A549 (cell line): ENCODE data around the gene HMX2. TPM values are rescaled to one million over a fixed set of nuclear protein-coding genes. Genes with fewer than 3 reads are reported as not detected.

Experiments
- ATAC-seq, 2 experiments: fragments of 200-7000 bp in 1 of 2; fragments of >200 bp in 1 of 2; cut with Nextera tagmentation in 1 of 2; cut with Tn5 transposase in 1 of 2; 3 replicates each; pipeline versions ENCODE4 v1.8.0 to v1.9.1; 2018 to 2020; ENCODE audit warnings: mild to moderate bottlenecking in 1 of 2, moderate library complexity in 1 of 2
- CTCF ChIA-PET: fragments of 300-600 bp; sonication (Branson Sonifier 250); formaldehyde crosslinking; extraction: SDS; loops from one replicate; lab custom pipeline; 2021; ENCODE audit warnings: antibody characterized with exemption, inconsistent platforms; lab: Yijun Ruan, JAX
- POLR2A ChIA-PET: fragments of 350-600 bp; formaldehyde crosslinking; extraction: SDS; loops from one replicate; lab custom pipeline; 2021; ENCODE audit warnings: antibody characterized with exemption, inconsistent platforms; lab: Yijun Ruan, JAX
- DNase-seq, 2 experiments: peaks; one replicate each; pipeline versions ENCODE4 v3.0.0 to v3.0.0-alpha.2; 2011 to 2016; ENCODE audit warnings: low read depth in 1 of 2, low spot score in 1 of 2
- FAIRE-seq: peaks from 2 replicates; lab custom pipeline; 2011; peaks lifted over from hg19 to GRCh38; lab: Jason Lieb, UNC
- H3K27ac ChIP-seq, 2 experiments: fragments of >200 bp; sonication (Bioruptor Twin); formaldehyde crosslinking; 3 replicates each; pipeline ENCODE4 v1.5.1; 2016 to 2017
- H3K4me1 ChIP-seq: fragments of >200 bp; sonication (Bioruptor Twin); formaldehyde crosslinking; 3 replicates; pipeline ENCODE4 v1.6.1; 2016
- H3K4me2 ChIP-seq: fragments of >200 bp; sonication (Bioruptor Twin); formaldehyde crosslinking; 3 replicates; pipeline ENCODE4 v1.6.1; 2016
- H3K4me3 ChIP-seq: fragments of >200 bp; sonication (Bioruptor Twin); formaldehyde crosslinking; 3 replicates; pipeline ENCODE4 v1.5.1; 2016
- H3K9me3 ChIP-seq: fragments of >200 bp; sonication (Bioruptor Twin); formaldehyde crosslinking; 3 replicates; pipeline ENCODE4 v1.6.1; 2016
- CEBPB ChIP-seq, 2 experiments: fragments of >200 bp in 1 of 2; sonication (Bioruptor Twin) in 1 of 2; formaldehyde crosslinking in 1 of 2; IDR thresholded peaks; 2 replicates each; pipeline ENCODE4 v1.6.1; 2012 to 2016
- CHD4 ChIP-seq: fragments of 200-600 bp; sonication (generic); IDR thresholded peaks from 2 replicates; pipeline ENCODE4 v1.6.1; 2016; ENCODE audit warnings: antibody characterized with exemption, mild to moderate bottlenecking, borderline replicate concordance
- EHF ChIP-seq: fragments of 250-450 bp; sonication (Bioruptor Pico); IDR thresholded peaks from 2 replicates; pipeline ENCODE4 v1.5.0; 2020; ENCODE audit warnings: mild to moderate bottlenecking
- FOSL2 ChIP-seq, 2 experiments: fragments of 450-650 bp in 1 of 2; fragments of >200 bp in 1 of 2; sonication (Bioruptor Twin) in 1 of 2; formaldehyde crosslinking; IDR thresholded peaks; 2 replicates each; pipeline versions ENCODE4 v1.5.0 to v1.6.1; 2016 to 2020; ENCODE audit warnings: mild to moderate bottlenecking in 1 of 2, moderate library complexity in 1 of 2
- HDAC2 ChIP-seq: fragments of 200-600 bp; sonication (generic); IDR thresholded peaks from 2 replicates; pipeline ENCODE4 v1.6.1; 2016
- JUN ChIP-seq, 2 experiments: fragments of >200 bp; sonication (Bioruptor Twin); formaldehyde crosslinking; IDR thresholded peaks; 2 replicates in 1 of 2; 3 replicates in 1 of 2; pipeline ENCODE4 v1.6.1; 2016 to 2017
- JUNB ChIP-seq: fragments of >200 bp; sonication (Bioruptor Twin); formaldehyde crosslinking; IDR thresholded peaks from 2 replicates; pipeline ENCODE4 v1.6.1; 2016
- KDM5A ChIP-seq: fragments of 200-600 bp; sonication (generic); IDR thresholded peaks from 2 replicates; pipeline ENCODE4 v1.6.1; 2016; ENCODE audit warnings: antibody characterized with exemption, mild to moderate bottlenecking
- MAX ChIP-seq: IDR thresholded peaks from 2 replicates; pipeline ENCODE4 v1.6.1; 2012
- NPAS2 ChIP-seq: fragments of 250-450 bp; sonication (Bioruptor Pico); IDR thresholded peaks from 2 replicates; pipeline ENCODE4 v1.8.0; 2022; ENCODE audit warnings: mild to moderate bottlenecking, moderate library complexity, borderline replicate concordance
- RAD21 ChIP-seq, 2 experiments: fragments of >200 bp in 1 of 2; sonication (Bioruptor Twin) in 1 of 2; formaldehyde crosslinking in 1 of 2; IDR thresholded peaks in 1 of 2; conservative IDR thresholded peaks in 1 of 2; 2 replicates in 1 of 2; 3 replicates in 1 of 2; pipeline ENCODE4 v1.6.1; 2012 to 2018; ENCODE audit warnings: inconsistent platforms in 1 of 2
- RCOR1 ChIP-seq: fragments of 150-350 bp; IDR thresholded peaks from 2 replicates; pipeline ENCODE4 v1.6.1; 2014; ENCODE audit warnings: antibody characterized with exemption, low read length, low read depth
- REST ChIP-seq: fragments of 200-600 bp; sonication (generic); IDR thresholded peaks from 2 replicates; pipeline ENCODE4 v1.6.1; 2016; ENCODE audit warnings: antibody characterized with exemption, mild to moderate bottlenecking, moderate library complexity
- RFX5 ChIP-seq: fragments of 450-650 bp; IDR thresholded peaks from 2 replicates; pipeline ENCODE4 v1.7.1; 2014; ENCODE audit warnings: antibody characterized with exemption, mild to moderate bottlenecking, moderate library complexity
- SMC3 ChIP-seq: fragments of >200 bp; sonication (Bioruptor Twin); formaldehyde crosslinking; IDR thresholded peaks from 3 replicates; pipeline ENCODE4 v1.6.1; 2018; ENCODE audit warnings: inconsistent platforms
- TFCP2L1 ChIP-seq: fragments of 250-450 bp; sonication (Bioruptor Pico); IDR thresholded peaks from 2 replicates; pipeline ENCODE4 v1.5.0; 2021; ENCODE audit warnings: mild to moderate bottlenecking
- TP53 ChIP-seq: fragments of 250-450 bp; sonication (Bioruptor Pico); IDR thresholded peaks from 2 replicates; pipeline ENCODE4 v1.5.0; 2021; ENCODE audit warnings: mild to moderate bottlenecking, moderate library complexity
- USF2 ChIP-seq: fragments of 450-650 bp; IDR thresholded peaks from 2 replicates; pipeline ENCODE4 v1.6.1; 2014; ENCODE audit warnings: antibody characterized with exemption
- ZC3H11A ChIP-seq: fragments of 450-650 bp; IDR thresholded peaks from 2 replicates; pipeline ENCODE4 v1.6.1; 2014; ENCODE audit warnings: antibody characterized with exemption, mild to moderate bottlenecking
- ZFP36 ChIP-seq: fragments of 450-650 bp; IDR thresholded peaks from 2 replicates; pipeline ENCODE4 v1.6.1; 2014; ENCODE audit warnings: borderline replicate concordance; ENCODE audit not compliant: partially characterized antibody
- ZNF302 ChIP-seq: fragments of 250-450 bp; sonication (Bioruptor Pico); IDR thresholded peaks from 2 replicates; pipeline ENCODE4 v1.9.0; 2021; ENCODE audit warnings: inconsistent platforms, mild to moderate bottlenecking, moderate library complexity
- WGBS: methylation state at CpG from one replicate; pipeline ENCODE4 v1.1.6; 2017; ENCODE audit errors: missing lambda C conversion rate; 5-methylcytosine and 5-hydroxymethylcytosine counted together
- polyA plus RNA-seq, 4 experiments: library from polyadenylated mRNA; depleted of rRNA in 3 of 4; stranded (reverse); fragments of >200 nt; fragmentation: RNase III in 1 of 4; extraction: RNeasy Plus Mini Kit Qiagen cat#74134 plus additional on column Dnase treatment in 1 of 4; gene quantifications; 2 replicates in 3 of 4; 3 replicates in 1 of 4; pipeline ENCODE4 v1.2.3, GENCODE V29; 2011 to 2017
- TF ChIP-seq, protein P1 (sequence below): fragments of >200 bp; sonication (Bioruptor Twin); formaldehyde crosslinking; IDR thresholded peaks from 3 replicates; pipeline ENCODE4 v1.6.1; 2016

Gene HMX2
- polyA plus RNA-seq, 2 of the 4 experiments (the other 2 are of a cell fraction): 0.08 TPM; not detected in 1

GRCh38 chr10:123154092-123154710 lies 6.3 kb downstream of the HMX2 start, which contains the start of gene BUB3 (continued):
- no peak for TF ChIP-seq FOSL2 (IDR thresholded peaks at IDR 0.05)
- TF ChIP-seq FOSL2 (CRISPR knock-in tag; IDR thresholded peaks at IDR 0.05): no peak
- no peak for TF ChIP-seq RCOR1
- peak; percentile 97 for TF ChIP-seq USF2
- no peak for TF ChIP-seq RFX5
- TF ChIP-seq ZNF302: no peak
- TF ChIP-seq CHD4: no peak
- no peak for TF ChIP-seq TP53
- no peak for TF ChIP-seq CEBPB (IDR thresholded peaks at IDR 0.05)
- no peak for TF ChIP-seq KDM5A
- TF ChIP-seq JUNB: no peak
- peak in 1 of 2 experiments; percentile 90; a peak in 4 of 5 replicates for TF ChIP-seq JUN (IDR thresholded peaks at IDR 0.05)
- TF ChIP-seq, protein P1, sequence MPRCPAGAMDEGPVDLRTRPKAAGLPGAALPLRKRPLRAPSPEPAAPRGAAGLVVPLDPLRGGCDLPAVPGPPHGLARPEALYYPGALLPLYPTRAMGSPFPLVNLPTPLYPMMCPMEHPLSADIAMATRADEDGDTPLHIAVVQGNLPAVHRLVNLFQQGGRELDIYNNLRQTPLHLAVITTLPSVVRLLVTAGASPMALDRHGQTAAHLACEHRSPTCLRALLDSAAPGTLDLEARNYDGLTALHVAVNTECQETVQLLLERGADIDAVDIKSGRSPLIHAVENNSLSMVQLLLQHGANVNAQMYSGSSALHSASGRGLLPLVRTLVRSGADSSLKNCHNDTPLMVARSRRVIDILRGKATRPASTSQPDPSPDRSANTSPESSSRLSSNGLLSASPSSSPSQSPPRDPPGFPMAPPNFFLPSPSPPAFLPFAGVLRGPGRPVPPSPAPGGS: peak; percentile 87
- TF ChIP-seq RAD21 (conservative IDR thresholded peaks at IDR 0.05 in 1 of 2, IDR thresholded peaks at IDR 0.05 in 1 of 2): no peak
- TF ChIP-seq EHF: no peak
- TF ChIP-seq REST: no peak
- no peak for TF ChIP-seq ZFP36
- no peak for TF ChIP-seq TFCP2L1
- TF ChIP-seq ZC3H11A: no peak
- no peak for TF ChIP-seq HDAC2
- TF ChIP-seq SMC3: no peak
- TF ChIP-seq NPAS2 (CRISPR knock-in tag): no peak

- Histone ChIP-seq H3K4me3 (peak overlapping the region; percentile 85), H3K9me3 (no peaks in the 10 kb centered on the region), H3K4me2 (peak overlapping the region; percentile 80), H3K4me1 (peaks cover 45% of the 10 kb centered on the region), H3K27ac (peak overlapping the region; percentile 96 to 98)
- FAIRE-seq (no peak), DNase-seq (peak; percentile 50 to 64), ATAC-seq (peak; percentile 80 to 84)
- POLR2A ChIA-PET: interaction anchor here (1.0 to 1.2 kb wide), 2 partner anchors 9 to 146 kb away, joined by 4 to 5 read pairs; no protein-coding TSS in a partner anchor
- WGBS: 1% methylated on average over 40 of the region's 49 CpGs
- CTCF ChIA-PET: interaction anchor here (0.9 to 2.0 kb wide), 5 partner anchors 10 to 130 kb away, joined by 3 to 7 read pairs (median 3); no protein-coding TSS in a partner anchor
- TF ChIP-seq SMC3 (no peak), JUN (IDR thresholded peaks at IDR 0.05) (peak in 1 of 2 experiments; percentile 3; a peak in 1 of 5 replicates), MAX (peak; percentile 37; the same call in 1 of the 2 replicates)
Observed at GRCh38 chr10:123154711-123155505, 7.0 kb downstream of the HMX2 start.
